Esophagus muscularis mucosa (tissue), 4 donors: ENCODE results near the gene MRPL37. TPM values are rescaled to one million over a fixed set of nuclear protein-coding genes. Genes with fewer than 3 reads are reported as not detected.

Experiments
- DNase-seq: peaks from one replicate; pipeline ENCODE4 v3.0.0-alpha.2; 2017; ENCODE audit errors: extremely low spot score
- H3K27ac ChIP-seq, 4 donors: fragments of 200-600 bp; sonication (generic); replicated peaks in 1 of 4; 1 replicate in 3 of 4; 2 replicates in 1 of 4; pipeline ENCODE4 v1.5.1; 2016 to 2019; ENCODE audit warnings: mild to moderate bottlenecking in 1 of 4
- H3K27me3 ChIP-seq, 4 donors: fragments of 200-600 bp; sonication (generic); one replicate each; pipeline versions ENCODE4 v1.5.1 to v1.6.0; 2016 to 2019
- H3K36me3 ChIP-seq, 4 donors: fragments of 200-600 bp; sonication (generic); one replicate each; pipeline ENCODE4 v1.5.1; 2016 to 2019
- H3K4me1 ChIP-seq, 4 donors: fragments of 200-600 bp; sonication (generic); one replicate each; pipeline ENCODE4 v1.5.1; 2016 to 2019
- H3K4me3 ChIP-seq, 4 donors: fragments of 200-600 bp; sonication (generic); 1 replicate in 2 of 4; 2 replicates in 2 of 4; pipeline ENCODE4 v1.5.1; 2016 to 2019; ENCODE audit warnings: mild to moderate bottlenecking in 4 of 4, moderate library complexity in 1 of 4
- H3K9me3 ChIP-seq, 4 donors: fragments of 200-600 bp; sonication (generic); 1 replicate in 3 of 4; 2 replicates in 1 of 4; pipeline ENCODE4 v1.5.1; 2016 to 2019
- CTCF ChIP-seq, 3 experiments: fragments of 200-600 bp in 2 of 3; fragments of 450-650 bp in 1 of 3; sonication (generic) in 2 of 3; IDR thresholded peaks; one replicate each; pipeline ENCODE4 v1.5.1; 2017 to 2019; ENCODE audit warnings: antibody characterized with exemption in 3 of 3, mild to moderate bottlenecking in 2 of 3, moderate library complexity in 1 of 3
- EP300 ChIP-seq: sonication (generic); formaldehyde crosslinking; IDR thresholded peaks from one replicate; pipeline ENCODE4 v1.6.1; 2017; ENCODE audit warnings: antibody characterized with exemption
- POLR2A ChIP-seq: fragments of 450-650 bp; IDR thresholded peaks from one replicate; pipeline ENCODE4 v1.6.1; 2017; ENCODE audit warnings: antibody characterized with exemption, moderate library complexity, mild to moderate bottlenecking, low read depth
- POLR2AphosphoS5 ChIP-seq, 2 donors: sonication (generic); formaldehyde crosslinking; IDR thresholded peaks; one replicate each; pipeline ENCODE4 v1.6.1; 2017; ENCODE audit warnings: antibody characterized with exemption in 2 of 2
- WGBS: methylation state at CpG from one replicate; pipeline ENCODE4 v1.1.5; 2018; 5-methylcytosine and 5-hydroxymethylcytosine counted together
- intact Hi-C: fragments of 100-400 bp; cut with DNase I; formaldehyde crosslinking; loops from one replicate; pipeline ENCODE4 v1.15.1; 2023
- total RNA-seq, 4 donors: library from RNA; depleted of rRNA; stranded (reverse); fragments of >200 nt; gene quantifications; one replicate each; pipeline versions ENCODE4 v1.1.0 to v1.2.1, GENCODE V29; 2016

The MRPL37 gene
- total RNA-seq, 4 donors from 2014 or later, result 54.2 to 62.1 (median 58.4) TPM

GRCh38 chr1:54186056-54186455 is 13.9 kb upstream of the MRPL37 start:
- no peak for DNase-seq
- no peak for TF ChIP-seq EP300
- TF ChIP-seq POLR2A, result no peak
- no peak for TF ChIP-seq POLR2AphosphoS5 (IDR thresholded peaks at IDR 0.05)
- TF ChIP-seq CTCF (IDR thresholded peaks at IDR 0.05), result no peak
- no peaks in the 10 kb centered on the region for H3K27me3 ChIP-seq
- H3K9me3 ChIP-seq, result no peaks in the 10 kb centered on the region
- H3K4me1 ChIP-seq, result no peaks in the 10 kb centered on the region
- no peak overlapping the region for H3K4me3 ChIP-seq
- WGBS, result 94% methylated on average over 3 of the region's 3 CpGs
- no peak overlapping the region for H3K27ac ChIP-seq
- intact Hi-C loops, result no loop called here
- H3K36me3 ChIP-seq, result peaks cover 4 to 60% (median 24%) of the 10 kb centered on the region in 4 donors

GRCh38 chr1:54188291-54188690 is 11.7 kb upstream of the MRPL37 start:
- intact Hi-C loops, result no loop called here
- WGBS, result 93% methylated on average over 1 of the region's 1 CpG
- Histone ChIP-seq H3K4me1 (no peaks in the 10 kb centered on the region), H3K9me3 (no peaks in the 10 kb centered on the region), H3K27ac (no peak overlapping the region), H3K4me3 (no peak overlapping the region), H3K36me3 (peaks cover 4 to 71% (median 32%) of the 10 kb centered on the region in 4 donors), H3K27me3 (no peaks in the 10 kb centered on the region)
- TF ChIP-seq EP300 (no peak), POLR2AphosphoS5 (IDR thresholded peaks at IDR 0.05) (no peak), POLR2A (no peak), CTCF (IDR thresholded peaks at IDR 0.05) (no peak)
- no peak for DNase-seq

- DNase-seq, result no peak
- intact Hi-C loops, result no loop called here
- Histone ChIP-seq H3K4me1 (no peaks in the 10 kb centered on the region), H3K36me3 (peaks cover 12 to 83% (median 50%) of the 10 kb centered on the region in 4 donors), H3K9me3 (no peaks in the 10 kb centered on the region), H3K27ac (no peak overlapping the region), H3K27me3 (no peaks in the 10 kb centered on the region), H3K4me3 (no peak overlapping the region)
- TF ChIP-seq POLR2A (no peak), EP300 (no peak), CTCF (IDR thresholded peaks at IDR 0.05) (no peak), POLR2AphosphoS5 (IDR thresholded peaks at IDR 0.05) (no peak)
- 94% methylated on average over 5 of the region's 9 CpGs for WGBS
Observed at GRCh38 chr1:54190526-54190925, 9.4 kb upstream of the MRPL37 start.

GRCh38 chr1:54191525-54191924 is 8.4 kb upstream of the MRPL37 start:
- DNase-seq, result no peak
- intact Hi-C loops, result no loop called here
- peaks cover 12 to 90% (median 53%) of the 10 kb centered on the region in 4 donors for H3K36me3 ChIP-seq
- no peak overlapping the region for H3K4me3 ChIP-seq
- no peak for TF ChIP-seq POLR2AphosphoS5 (IDR thresholded peaks at IDR 0.05)
- TF ChIP-seq EP300, result no peak
- TF ChIP-seq POLR2A, result no peak
- no peak for TF ChIP-seq CTCF (IDR thresholded peaks at IDR 0.05)
- no peaks in the 10 kb centered on the region for H3K9me3 ChIP-seq
- 100% methylated on average over 1 of the region's 1 CpG for WGBS
- no peaks in the 10 kb centered on the region for H3K4me1 ChIP-seq
- no peak overlapping the region for H3K27ac ChIP-seq
- H3K27me3 ChIP-seq, result no peaks in the 10 kb centered on the region

GRCh38 chr1:54193453-54193852 is 6.5 kb upstream of the MRPL37 start:
- TF ChIP-seq EP300 (no peak), POLR2A (no peak), CTCF (IDR thresholded peaks at IDR 0.05) (no peak), POLR2AphosphoS5 (IDR thresholded peaks at IDR 0.05) (no peak)
- Histone ChIP-seq H3K27ac (no peak overlapping the region), H3K4me1 (no peaks in the 10 kb centered on the region), H3K9me3 (no peaks in the 10 kb centered on the region), H3K36me3 (peaks cover 12 to 76% (median 49%) of the 10 kb centered on the region in 4 donors), H3K27me3 (no peaks in the 10 kb centered on the region), H3K4me3 (no peak overlapping the region)
- no peak for DNase-seq
- intact Hi-C loops, result no loop called here
- WGBS, result 95% methylated on average over 5 of the region's 5 CpGs
